Progenitor cell of endocrine pancreas (in vitro differentiated cells): Measurements from ENCODE around the gene BCL2A1. TPM values are rescaled to one million over a fixed set of nuclear protein-coding genes. Genes with fewer than 3 reads are reported as not detected.

Experiments used
- DNase-seq: peaks from one replicate; pipeline ENCODE4 v3.0.0; 2021; ENCODE audit warnings: low spot score; ENCODE audit not compliant: unreplicated experiment
- H3K27ac Mint-ChIP-seq: 2 replicates; pipeline ENCODE4 v1.8.0; 2021; ENCODE audit warnings: mild to moderate bottlenecking, moderate library complexity, mixed read lengths
- H3K27me3 Mint-ChIP-seq: 2 replicates; pipeline ENCODE4 v1.8.0; 2021; ENCODE audit warnings: mixed read lengths
- H3K36me3 Mint-ChIP-seq: 2 replicates; pipeline ENCODE4 v1.8.0; 2022; ENCODE audit warnings: mixed read lengths; ENCODE audit not compliant: insufficient read depth
- H3K4me1 Mint-ChIP-seq: 2 replicates; pipeline ENCODE4 v1.8.0; 2021; ENCODE audit warnings: low read depth, mixed read lengths
- H3K4me3 Mint-ChIP-seq: 2 replicates; pipeline ENCODE4 v1.8.0; 2021; ENCODE audit warnings: low read depth, mild to moderate bottlenecking, moderate library complexity, mixed read lengths
- H3K9me3 Mint-ChIP-seq: 2 replicates; pipeline ENCODE4 v1.8.0; 2021; ENCODE audit warnings: low read depth, mixed read lengths
- total RNA-seq: library from RNA; stranded (reverse); gene quantifications from 2 replicates; pipeline ENCODE4 v1.2.1, GENCODE V29; 2021
- TF ChIP-seq, protein P1 (sequence below): fragments of 200-600 bp; sonication (generic); IDR thresholded peaks from one replicate; pipeline ENCODE4 v1.5.0; 2021; ENCODE audit warnings: antibody characterized with exemption, mild to moderate bottlenecking; ENCODE audit not compliant: unreplicated experiment

The BCL2A1 gene
- total RNA-seq, 1 donor from 2014 or later: not detected

DNA sequence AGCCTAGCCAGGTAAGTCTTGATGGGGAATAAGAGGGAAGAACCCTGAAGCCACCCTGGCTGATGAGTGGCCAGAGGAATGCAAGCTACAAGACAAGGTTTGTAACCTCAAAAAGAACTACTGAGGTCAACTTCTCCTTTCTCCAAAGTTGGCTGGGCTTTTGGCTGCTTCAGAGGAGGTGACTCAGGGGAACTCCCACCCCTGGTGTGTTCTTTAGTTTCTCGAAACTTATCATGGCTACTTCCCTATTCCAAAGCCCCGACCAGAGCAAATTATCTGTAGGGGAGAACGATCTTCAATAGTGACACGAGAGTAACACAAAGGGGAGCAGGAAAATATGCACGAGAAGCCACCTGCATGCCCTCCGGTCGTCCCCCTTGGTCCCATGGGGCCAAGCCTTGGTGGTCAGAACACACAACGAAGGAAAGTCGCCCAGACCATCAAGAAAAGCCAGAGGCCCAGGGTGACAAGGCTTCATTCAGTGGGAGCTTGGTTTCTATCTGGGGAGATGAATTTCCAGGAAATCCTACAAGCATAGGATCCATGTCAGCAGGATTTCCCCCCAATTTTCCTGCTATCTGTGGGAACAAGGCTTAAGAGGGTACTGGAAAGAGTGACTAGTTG lies 6.5 kb upstream of the BCL2A1 start:
- Mint-ChIP-seq H3K4me3 (no peak overlapping the region), H3K27ac (no peak overlapping the region), H3K36me3 (no peaks in the 10 kb centered on the region), H3K27me3 (peaks cover 9% of the 10 kb centered on the region), H3K4me1 (no peaks in the 10 kb centered on the region), H3K9me3 (no peaks in the 10 kb centered on the region)
- TF ChIP-seq, protein P1, sequence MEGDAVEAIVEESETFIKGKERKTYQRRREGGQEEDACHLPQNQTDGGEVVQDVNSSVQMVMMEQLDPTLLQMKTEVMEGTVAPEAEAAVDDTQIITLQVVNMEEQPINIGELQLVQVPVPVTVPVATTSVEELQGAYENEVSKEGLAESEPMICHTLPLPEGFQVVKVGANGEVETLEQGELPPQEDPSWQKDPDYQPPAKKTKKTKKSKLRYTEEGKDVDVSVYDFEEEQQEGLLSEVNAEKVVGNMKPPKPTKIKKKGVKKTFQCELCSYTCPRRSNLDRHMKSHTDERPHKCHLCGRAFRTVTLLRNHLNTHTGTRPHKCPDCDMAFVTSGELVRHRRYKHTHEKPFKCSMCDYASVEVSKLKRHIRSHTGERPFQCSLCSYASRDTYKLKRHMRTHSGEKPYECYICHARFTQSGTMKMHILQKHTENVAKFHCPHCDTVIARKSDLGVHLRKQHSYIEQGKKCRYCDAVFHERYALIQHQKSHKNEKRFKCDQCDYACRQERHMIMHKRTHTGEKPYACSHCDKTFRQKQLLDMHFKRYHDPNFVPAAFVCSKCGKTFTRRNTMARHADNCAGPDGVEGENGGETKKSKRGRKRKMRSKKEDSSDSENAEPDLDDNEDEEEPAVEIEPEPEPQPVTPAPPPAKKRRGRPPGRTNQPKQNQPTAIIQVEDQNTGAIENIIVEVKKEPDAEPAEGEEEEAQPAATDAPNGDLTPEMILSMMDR: no peak
- DNase-seq: no peak

GRCh38 chr15:79973456-79974195 lies 2.6 kb upstream of the BCL2A1 start:
- no peaks in the 10 kb centered on the region for H3K4me1 Mint-ChIP-seq
- H3K4me3 Mint-ChIP-seq: no peak overlapping the region
- H3K9me3 Mint-ChIP-seq: no peaks in the 10 kb centered on the region
- H3K27ac Mint-ChIP-seq: no peak overlapping the region
- no peaks in the 10 kb centered on the region for H3K36me3 Mint-ChIP-seq
- DNase-seq: no peak
- H3K27me3 Mint-ChIP-seq: peaks cover 9% of the 10 kb centered on the region
- TF ChIP-seq, protein P1: no peak

GRCh38 chr15:79972863-79973262 lies 1.9 kb upstream of the BCL2A1 start:
- H3K36me3 Mint-ChIP-seq: no peaks in the 10 kb centered on the region
- H3K4me3 Mint-ChIP-seq: no peak overlapping the region
- H3K4me1 Mint-ChIP-seq: no peaks in the 10 kb centered on the region
- TF ChIP-seq, protein P1: no peak
- H3K27me3 Mint-ChIP-seq: peaks cover 3% of the 10 kb centered on the region
- no peak for DNase-seq
- H3K27ac Mint-ChIP-seq: no peak overlapping the region
- H3K9me3 Mint-ChIP-seq: no peaks in the 10 kb centered on the region

GRCh38 chr15:79970181-79970580 lies 815 bp downstream of the BCL2A1 start:
- H3K4me1 Mint-ChIP-seq: no peaks in the 10 kb centered on the region
- no peak overlapping the region for H3K4me3 Mint-ChIP-seq

DNA sequence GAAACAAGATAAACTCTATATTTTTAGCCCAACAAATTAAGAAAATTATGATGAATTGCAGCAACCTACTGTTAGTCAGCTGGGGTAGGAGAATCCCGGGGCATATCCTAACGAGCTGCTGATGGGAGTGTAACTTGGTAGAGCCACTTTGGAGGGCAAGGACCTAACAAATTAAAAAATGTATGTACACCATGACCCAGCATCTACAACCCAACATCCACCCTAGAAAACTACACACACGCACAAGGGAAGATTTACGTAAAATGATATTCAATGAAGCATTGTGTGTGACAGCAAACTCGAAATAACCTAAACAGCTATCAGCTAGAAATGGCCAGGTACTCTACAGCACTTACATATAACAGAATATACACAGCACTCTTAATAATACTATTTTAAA lies 1.9 kb downstream of the BCL2A1 start:
- no peaks in the 10 kb centered on the region for H3K9me3 Mint-ChIP-seq
- H3K4me1 Mint-ChIP-seq: no peaks in the 10 kb centered on the region
- no peak for DNase-seq
- TF ChIP-seq, protein P1: no peak
- H3K27me3 Mint-ChIP-seq: no peaks in the 10 kb centered on the region
- no peaks in the 10 kb centered on the region for H3K36me3 Mint-ChIP-seq
- H3K4me3 Mint-ChIP-seq: no peak overlapping the region
- no peak overlapping the region for H3K27ac Mint-ChIP-seq

More at GRCh38 chr15:79970181-79970580, 815 bp downstream of the BCL2A1 start:
- H3K27ac Mint-ChIP-seq: no peak overlapping the region
- DNase-seq: no peak
- no peaks in the 10 kb centered on the region for H3K9me3 Mint-ChIP-seq
- TF ChIP-seq, protein P1: no peak
- no peaks in the 10 kb centered on the region for H3K27me3 Mint-ChIP-seq
- H3K36me3 Mint-ChIP-seq: no peaks in the 10 kb centered on the region
